Stimulated activated CD4-positive, alpha-beta T cell treated with anti-CD3 and anti-CD28 coated beads, TNF-alpha, amount 100 ng/mL, for 48 hours (primary cell): ENCODE measurements around the gene DPYD.

Experiments
- DNase-seq, 3 donors: peaks; one replicate each; pipeline ENCODE4 v3.0.0-alpha.2; 2020; ENCODE audit warnings: low read depth in 3 of 3

The DPYD gene

GRCh38 chr1:97907886-97908285 is 12.9 kb downstream of the DPYD start:
- DNase-seq = no peak

- no peak for DNase-seq
Observed at GRCh38 chr1:97906567-97907241, 14.1 kb downstream of the DPYD start.

- DNase-seq = no peak
Observed at GRCh38 chr1:97905141-97905940, 15.5 kb downstream of the DPYD start.

GRCh38 chr1:97904534-97904933 is 16.3 kb downstream of the DPYD start:
- DNase-seq = no peak

GRCh38 chr1:97903626-97904025 is 17.2 kb downstream of the DPYD start:
- no peak for DNase-seq

- DNase-seq = no peak
Observed at GRCh38 chr1:97902067-97902466, 18.8 kb downstream of the DPYD start.

DNA sequence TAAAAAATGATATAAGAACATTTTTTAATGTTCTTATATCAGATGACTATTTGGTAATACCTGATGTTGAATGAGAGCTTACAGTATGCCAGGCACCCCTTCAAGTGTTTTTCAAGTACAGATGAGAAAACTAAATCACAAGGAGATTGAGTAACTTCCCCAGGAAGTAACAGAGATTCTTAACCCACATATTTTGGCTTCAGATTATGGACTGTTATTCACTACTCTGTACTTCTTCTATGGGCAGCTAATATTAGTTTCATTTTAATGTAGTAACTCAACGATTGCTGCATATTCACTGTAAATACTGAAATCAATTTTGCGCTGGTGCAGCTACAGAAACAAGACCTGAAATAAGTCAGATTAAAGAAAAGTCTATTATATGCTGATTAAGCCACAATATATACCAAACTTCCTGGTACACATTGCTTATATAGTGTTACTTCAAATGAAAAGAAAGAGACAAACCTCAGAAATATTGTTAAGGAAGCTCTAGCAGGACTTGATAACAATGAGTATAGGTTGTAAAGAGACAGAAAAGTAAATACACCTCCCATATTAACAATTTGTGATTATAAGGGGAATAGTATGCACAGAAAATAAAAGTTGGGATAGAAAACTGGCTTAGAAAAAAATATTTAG is 19.7 kb downstream of the DPYD start:
- DNase-seq = no peak

DNA sequence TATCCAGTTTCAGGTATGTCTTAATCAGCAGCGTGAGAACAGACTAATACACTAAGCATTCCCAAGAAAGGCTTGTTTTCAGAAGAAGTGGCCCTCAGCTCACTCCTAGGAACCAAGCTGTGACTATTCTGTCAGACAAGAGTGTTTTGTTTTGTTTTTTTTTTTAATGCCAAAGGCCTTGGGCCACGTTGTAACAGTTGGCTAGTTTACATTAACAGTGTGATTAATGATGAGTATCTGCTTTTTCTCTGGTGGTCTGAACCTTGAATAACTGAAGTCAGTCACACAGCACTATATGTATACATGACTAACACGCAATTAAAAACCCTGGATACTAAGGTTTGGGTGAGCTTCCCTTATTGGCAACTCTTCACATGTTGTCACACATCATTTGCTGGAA is 21.9 kb downstream of the DPYD start:
- no peak for DNase-seq

DNA sequence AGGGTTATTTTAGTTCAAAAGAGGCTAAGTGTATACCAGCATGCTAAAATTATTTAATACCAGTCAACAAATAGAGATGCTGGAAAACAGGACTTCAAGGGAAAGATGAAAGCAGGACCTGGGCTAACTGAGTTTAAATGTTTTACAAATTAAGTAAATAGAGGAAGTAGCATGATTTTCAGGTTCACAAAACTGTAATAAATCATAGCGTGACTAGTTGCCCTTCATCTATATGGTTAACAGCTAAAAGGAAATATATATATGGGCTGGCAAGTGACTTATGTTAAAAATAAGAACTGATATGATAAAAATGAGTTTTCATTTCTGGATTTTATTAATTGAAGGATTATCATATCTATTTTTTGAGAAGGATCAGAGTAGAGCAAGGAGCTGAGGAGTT is 25.6 kb downstream of the DPYD start:
- no peak for DNase-seq

- no peak for DNase-seq
Observed at GRCh38 chr1:97893844-97894243, 27.0 kb downstream of the DPYD start.

- no peak for DNase-seq
Observed at GRCh38 chr1:97886199-97886598, 34.6 kb downstream of the DPYD start.

- no peak for DNase-seq
Observed at GRCh38 chr1:97883823-97884222, 37.0 kb downstream of the DPYD start.

GRCh38 chr1:97877307-97877706 is 43.5 kb downstream of the DPYD start:
- DNase-seq = no peak

DNA sequence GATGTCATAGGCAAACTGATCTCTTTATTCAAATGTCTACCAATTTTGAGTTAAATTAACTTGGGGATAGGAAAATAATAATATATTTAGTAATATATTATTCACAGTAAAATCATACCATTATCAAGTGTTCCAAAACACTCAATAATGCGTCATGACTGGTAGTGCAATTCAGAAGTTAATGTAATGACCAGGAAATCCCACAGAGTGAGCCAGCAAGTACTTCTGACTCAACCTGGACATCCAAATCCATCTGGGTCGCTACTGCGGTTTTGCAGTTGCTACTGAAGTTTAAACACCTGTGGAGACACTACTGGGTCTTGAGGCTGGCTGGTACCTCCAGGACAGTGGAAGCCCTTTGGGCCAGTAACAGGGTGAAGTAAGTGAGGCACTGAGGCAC is 44.8 kb downstream of the DPYD start:
- no peak for DNase-seq

DNA sequence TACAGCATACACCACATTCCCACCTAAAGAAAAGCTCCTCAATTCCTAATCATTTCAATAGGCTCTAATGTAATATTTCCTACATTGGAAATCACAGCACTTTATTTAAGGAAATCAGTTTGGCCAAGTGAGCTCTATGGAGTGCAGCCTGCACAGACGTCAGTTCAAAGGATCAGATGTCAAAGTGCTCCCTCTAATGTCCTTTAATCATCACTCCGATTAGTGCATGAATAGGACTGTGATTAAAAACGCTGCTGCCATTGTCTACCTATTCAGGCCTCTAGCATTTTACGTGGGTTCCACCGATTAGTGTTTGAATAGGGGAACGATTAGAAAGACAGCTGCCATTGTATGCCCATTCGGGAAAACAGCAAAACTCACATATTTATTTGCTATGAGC is 50.2 kb downstream of the DPYD start:
- DNase-seq = no peak

DNA sequence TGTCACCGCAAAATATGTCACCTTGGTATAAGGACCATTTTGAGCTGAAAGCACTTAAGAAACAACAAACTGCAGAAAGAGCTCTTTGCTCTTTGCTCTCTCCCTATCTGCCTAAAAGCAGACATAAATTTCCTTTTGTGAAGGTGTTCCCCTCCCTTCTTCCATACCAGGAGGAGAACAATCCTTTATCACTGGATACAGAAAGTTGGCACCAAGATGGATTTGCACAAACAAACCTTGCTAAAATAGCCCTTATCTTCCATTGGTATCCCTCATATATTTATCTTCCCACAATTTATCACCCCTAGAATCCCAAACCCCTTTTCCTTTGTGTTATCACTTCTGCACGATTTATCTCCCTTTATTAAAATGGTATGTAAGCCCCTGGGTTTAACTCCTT is 51.4 kb downstream of the DPYD start:
- no peak for DNase-seq

- DNase-seq = no peak
Observed at GRCh38 chr1:97867127-97867526, 53.7 kb downstream of the DPYD start.

GRCh38 chr1:97864615-97865014 is 56.2 kb downstream of the DPYD start:
- DNase-seq = no peak

DNA sequence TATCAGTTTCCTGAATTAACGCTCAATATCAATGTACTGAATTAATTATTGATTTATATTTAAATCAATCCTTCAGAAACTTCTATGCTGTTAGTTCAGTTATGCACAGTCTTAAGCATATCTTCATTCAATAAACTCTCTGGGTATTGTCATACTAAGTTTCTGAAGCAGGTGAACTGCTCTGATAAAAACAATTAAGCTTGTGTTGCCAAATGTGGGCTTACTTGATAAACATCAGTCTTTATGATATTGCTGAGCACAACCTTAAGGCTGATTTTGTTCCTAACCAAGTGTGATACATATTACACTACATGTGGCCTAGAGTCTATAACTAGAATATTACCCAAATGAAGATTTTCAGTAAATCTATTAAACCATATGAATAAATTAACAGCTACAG is 67.6 kb downstream of the DPYD start:
- no peak for DNase-seq

DNA sequence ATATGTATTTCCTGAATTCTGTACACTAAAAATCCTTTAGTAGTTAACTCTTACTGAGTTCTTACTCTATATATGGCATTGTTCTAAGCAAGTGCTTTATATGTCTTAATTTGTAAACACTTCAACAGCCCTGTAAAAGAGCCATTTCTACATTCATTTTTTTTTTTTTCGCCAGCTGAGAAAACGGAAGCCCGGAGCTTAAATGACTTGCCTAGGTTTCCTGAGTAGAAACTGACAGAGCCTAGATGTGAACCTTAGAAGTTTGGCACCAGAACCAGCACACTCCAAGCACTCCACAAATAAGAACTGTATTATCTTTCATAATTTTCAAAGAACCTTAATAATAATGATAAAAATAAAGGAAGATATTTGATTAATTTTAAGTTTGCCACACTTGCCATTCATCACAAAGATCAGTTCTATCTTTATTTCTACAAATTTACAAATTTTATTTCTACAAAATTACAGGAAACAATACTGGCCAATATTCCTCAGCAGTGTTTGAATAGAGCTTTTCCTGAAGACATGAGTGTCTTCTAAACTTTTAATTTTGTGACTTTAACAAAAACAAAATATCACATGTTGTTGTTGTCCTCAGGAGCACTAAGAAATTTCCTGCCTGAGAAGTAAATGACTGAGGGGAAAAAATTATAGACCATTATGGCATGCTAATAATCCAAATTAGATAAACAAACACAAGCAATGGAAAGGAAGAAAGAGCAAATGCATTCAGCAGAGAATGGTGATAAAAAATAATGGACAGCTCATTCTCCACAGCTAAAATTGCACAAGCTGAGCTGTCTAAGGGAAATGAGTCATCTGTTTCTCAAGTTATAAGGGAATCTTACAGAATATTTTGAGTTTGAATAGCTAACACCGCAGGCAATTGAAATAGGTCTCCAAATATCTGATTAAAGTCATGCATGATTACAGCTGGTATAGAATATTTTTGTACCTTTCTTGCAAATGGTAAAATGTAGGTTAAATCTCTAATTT is 71.2 kb downstream of the DPYD start:
- no peak for DNase-seq

GRCh38 chr1:97845805-97846204 is 75.0 kb downstream of the DPYD start:
- DNase-seq = no peak
